ENCODE measurements around the gene APBA1.

- TF ChIP-seq CTCF (IDR thresholded peaks at IDR 0.05) (no peak), EZH2phosphoT487 (IDR thresholded peaks at IDR 0.05) (no peak), EZH2 (IDR thresholded peaks at IDR 0.05) (no peak)
Measured at GRCh38 chr9:69683927-69684326, 11.8 kb upstream of the APBA1 start.

All from neural progenitor cell (in vitro differentiated cells).